ENCODE measurements around the gene ZNF91.
"Not testable (repeated sequence)": the region's sequence is repeated elsewhere in the genome, so short reads cannot be mapped to it uniquely, and the experiment has no call there.

DNA sequence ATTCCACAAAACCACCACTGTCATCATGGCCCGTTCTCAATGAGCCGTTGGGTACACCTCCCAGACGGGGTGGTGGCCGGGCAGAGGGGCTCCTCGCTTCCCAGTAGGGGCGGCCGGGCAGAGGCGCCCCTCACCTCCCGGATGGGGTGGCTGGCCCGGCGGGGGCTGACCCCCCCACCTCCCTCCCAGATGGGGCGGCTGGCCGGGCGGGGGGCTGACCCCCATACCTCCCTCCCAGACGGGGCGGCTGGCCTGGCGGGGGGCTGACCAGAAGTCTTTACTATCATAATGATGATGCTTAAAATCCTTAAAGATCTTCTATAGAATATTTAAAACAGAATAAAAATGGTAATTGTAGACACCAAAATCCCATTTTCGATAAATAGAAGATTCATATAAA is 29.2 kb downstream of the ZNF91 start:
- TF ChIP-seq, protein P1, sequence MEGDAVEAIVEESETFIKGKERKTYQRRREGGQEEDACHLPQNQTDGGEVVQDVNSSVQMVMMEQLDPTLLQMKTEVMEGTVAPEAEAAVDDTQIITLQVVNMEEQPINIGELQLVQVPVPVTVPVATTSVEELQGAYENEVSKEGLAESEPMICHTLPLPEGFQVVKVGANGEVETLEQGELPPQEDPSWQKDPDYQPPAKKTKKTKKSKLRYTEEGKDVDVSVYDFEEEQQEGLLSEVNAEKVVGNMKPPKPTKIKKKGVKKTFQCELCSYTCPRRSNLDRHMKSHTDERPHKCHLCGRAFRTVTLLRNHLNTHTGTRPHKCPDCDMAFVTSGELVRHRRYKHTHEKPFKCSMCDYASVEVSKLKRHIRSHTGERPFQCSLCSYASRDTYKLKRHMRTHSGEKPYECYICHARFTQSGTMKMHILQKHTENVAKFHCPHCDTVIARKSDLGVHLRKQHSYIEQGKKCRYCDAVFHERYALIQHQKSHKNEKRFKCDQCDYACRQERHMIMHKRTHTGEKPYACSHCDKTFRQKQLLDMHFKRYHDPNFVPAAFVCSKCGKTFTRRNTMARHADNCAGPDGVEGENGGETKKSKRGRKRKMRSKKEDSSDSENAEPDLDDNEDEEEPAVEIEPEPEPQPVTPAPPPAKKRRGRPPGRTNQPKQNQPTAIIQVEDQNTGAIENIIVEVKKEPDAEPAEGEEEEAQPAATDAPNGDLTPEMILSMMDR (conservative IDR thresholded peaks at IDR 0.05 in 1 of 2, IDR thresholded peaks at IDR 0.05 in 1 of 2; ENCODE audit: low read depth in 1 of 2, low read length in 2 of 2), result not testable (repeated sequence)
- TF ChIP-seq EZH2 (IDR thresholded peaks at IDR 0.05; ENCODE audit: low read length, missing control alignments), result not testable (repeated sequence)

Measured in fibroblast of lung (primary cell).